HEK293T (cell line): ENCODE data around the gene ANKZF1.

Source experiments
- SUZ12 ChIP-seq: fragments of 450-650 bp; IDR thresholded peaks from 2 replicates; pipeline ENCODE4 v1.6.1; 2016; ENCODE audit warnings: mild to moderate bottlenecking
- TARDBP ChIP-seq: fragments of 450-650 bp; IDR thresholded peaks from 2 replicates; pipeline ENCODE4 v1.6.1; 2016

DNA sequence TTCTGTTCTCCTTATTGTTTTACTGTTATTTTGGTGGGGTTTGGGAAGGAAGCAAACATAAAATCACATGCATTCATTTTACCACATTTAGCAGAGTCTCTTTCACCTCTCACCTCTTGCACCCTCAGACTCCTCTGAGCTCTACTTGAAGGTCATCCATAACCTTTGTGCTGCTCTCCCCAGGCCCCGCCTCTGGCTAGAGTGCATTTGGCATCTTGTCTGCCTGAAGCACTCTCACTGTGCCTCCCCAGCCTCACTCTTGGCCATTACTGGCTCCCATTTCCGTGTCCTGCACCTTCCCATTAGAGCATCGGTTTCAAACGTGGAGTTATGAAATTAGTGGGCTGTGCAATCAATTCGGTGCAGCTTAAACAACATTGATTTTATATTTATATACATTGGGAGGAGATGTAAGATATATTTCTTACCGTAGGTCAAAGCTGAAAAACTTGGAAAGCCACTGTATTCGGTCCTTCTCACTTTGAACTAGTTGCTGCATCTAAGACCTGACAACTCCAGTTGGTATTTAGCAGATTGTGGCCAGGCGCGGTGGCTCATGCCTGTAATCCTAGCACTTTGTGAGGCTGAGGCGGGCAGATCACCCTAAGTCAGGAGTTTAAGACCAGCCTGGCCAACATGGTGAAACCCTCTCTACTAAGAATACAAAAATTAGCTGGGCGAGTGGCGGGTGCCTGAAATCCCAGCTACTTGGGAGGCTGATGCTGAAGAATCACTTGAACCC, 30.0 kb upstream of the ANKZF1 start:
- TF ChIP-seq SUZ12 (no peak), TARDBP (no peak)
